ENCODE results near the gene TLK1. TPM values are rescaled to one million over a fixed set of nuclear protein-coding genes. Genes with fewer than 3 reads are reported as not detected.

The TLK1 gene
- total and polyA plus RNA-seq, 9 of the 15 experiments (the other 6 are each of a cell fraction or from before 2014, with no cell fraction given), result 20.2 to 101 (median 40.5) TPM

GRCh38 chr2:171141320-171141719, 19.4 kb downstream of the TLK1 start (continued):
- TF ChIP-seq ZNF655 (CRISPR knock-in tag; IDR thresholded peaks at IDR 0.05), result no peak
- no peak for TF ChIP-seq GABPB2 (CRISPR knock-in tag; conservative IDR thresholded peaks at IDR 0.05)
- no peak for TF ChIP-seq ZNF23 (CRISPR knock-in tag; IDR thresholded peaks at IDR 0.05)
- no peak for TF ChIP-seq MEF2A (IDR thresholded peaks at IDR 0.05; ENCODE audit: control insufficient read depth, low read depth, low read length)
- no peak for TF ChIP-seq SNAPC5 (CRISPR knock-in tag; IDR thresholded peaks at IDR 0.05)
- TF ChIP-seq HBP1 (CRISPR knock-in tag; IDR thresholded peaks at IDR 0.05), result no peak
- TF ChIP-seq GATAD2B (IDR thresholded peaks at IDR 0.05; ENCODE audit: borderline replicate concordance), result no peak
- TF ChIP-seq SFPQ (IDR thresholded peaks at IDR 0.05; ENCODE audit: low read depth, low read length), result no peak
- no peak for TF ChIP-seq SLC30A9 (CRISPR knock-in tag; IDR thresholded peaks at IDR 0.05)
- TF ChIP-seq BRD9 (IDR thresholded peaks at IDR 0.05; ENCODE audit: low read depth, partially characterized antibody), result peak; percentile 38
- TF ChIP-seq KAT2B (IDR thresholded peaks at IDR 0.05; ENCODE audit: low read depth, low read length), result no peak
- no peak; the same call in 1 of the 2 replicates for TF ChIP-seq CREB1 (IDR thresholded peaks at IDR 0.05)
- no peak for TF ChIP-seq CREB1 (CRISPR knock-in tag; IDR thresholded peaks at IDR 0.05)
- TF ChIP-seq ZNF830 (CRISPR knock-in tag; IDR thresholded peaks at IDR 0.05), result no peak
- no peak for TF ChIP-seq ZNF780A (CRISPR knock-in tag; IDR thresholded peaks at IDR 0.05)
- no peak for TF ChIP-seq ZNF277 (CRISPR knock-in tag; IDR thresholded peaks at IDR 0.05; ENCODE audit: borderline replicate concordance)
- no peak for TF ChIP-seq KLF16 (IDR thresholded peaks at IDR 0.05)
- TF ChIP-seq ZNF511 (CRISPR knock-in tag; IDR thresholded peaks at IDR 0.05), result no peak
- peak; percentile 70 for TF ChIP-seq ARID1B (IDR thresholded peaks at IDR 0.05)
- TF ChIP-seq BCOR (IDR thresholded peaks at IDR 0.05), result no peak
- TF ChIP-seq ZNF695 (CRISPR knock-in tag; IDR thresholded peaks at IDR 0.05), result no peak
- TF ChIP-seq HOXB6 (CRISPR knock-in tag; IDR thresholded peaks at IDR 0.05; ENCODE audit: borderline replicate concordance), result no peak
- no peak for TF ChIP-seq STAT5B (CRISPR knock-in tag; IDR thresholded peaks at IDR 0.05)
- no peak for TF ChIP-seq DNMT1 (IDR thresholded peaks at IDR 0.05)
- TF ChIP-seq RAD21 (CRISPR knock-in tag; conservative IDR thresholded peaks at IDR 0.05 in 1 of 2, IDR thresholded peaks at IDR 0.05 in 1 of 2), result no peak

Measured in K562 (cell line).